ENCODE measurements around the gene GNG7.
"Not testable (repeated sequence)": the region's sequence is repeated elsewhere in the genome, so short reads cannot be mapped to it uniquely, and the experiment has no call there.

The GNG7 gene

GRCh38 chr19:2711172-2711874, 8.8 kb upstream of the GNG7 start:
- DNase-seq, result no peak

- DNase-seq, result no peak
These were observed 3.8 kb upstream of the GNG7 start for GRCh38 chr19:2706251-2706650.

- DNase-seq, result no peak
These were observed 1.3 kb upstream of the GNG7 start for GRCh38 chr19:2703691-2704216.

- no peak for DNase-seq
These were observed 563 bp upstream of the GNG7 start for GRCh38 chr19:2703077-2703437.

- no peak for DNase-seq
These were observed 929 bp downstream of the GNG7 start for GRCh38 chr19:2701361-2702169.

GRCh38 chr19:2700660-2701360, 1.7 kb downstream of the GNG7 start:
- no peak for DNase-seq

GRCh38 chr19:2699413-2700140, 2.9 kb downstream of the GNG7 start:
- DNase-seq, result no peak

- no peak for DNase-seq
These were observed 8.3 kb downstream of the GNG7 start for GRCh38 chr19:2694196-2694595.

- no peak for DNase-seq
These were observed 8.9 kb downstream of the GNG7 start for GRCh38 chr19:2693492-2694160.

- no peak for DNase-seq
These were observed 10.5 kb downstream of the GNG7 start for GRCh38 chr19:2691951-2692350.

- DNase-seq, result no peak
These were observed 11.6 kb downstream of the GNG7 start for GRCh38 chr19:2690856-2691255.

GRCh38 chr19:2686360-2686759, 16.1 kb downstream of the GNG7 start:
- no peak for DNase-seq

- DNase-seq, result no peak
These were observed 17.2 kb downstream of the GNG7 start for GRCh38 chr19:2685204-2685704.

GRCh38 chr19:2683430-2684003, 19.0 kb downstream of the GNG7 start:
- no peak for DNase-seq

- DNase-seq, result no peak
These were observed 21.7 kb downstream of the GNG7 start for GRCh38 chr19:2680808-2681207.

GRCh38 chr19:2679439-2679838, 23.1 kb downstream of the GNG7 start:
- DNase-seq, result no peak

- DNase-seq, result not testable (repeated sequence)
These were observed 23.5 kb downstream of the GNG7 start for GRCh38 chr19:2678948-2679347.

GRCh38 chr19:2678044-2678671, 24.3 kb downstream of the GNG7 start:
- no peak for DNase-seq

GRCh38 chr19:2676823-2677222, 25.7 kb downstream of the GNG7 start:
- DNase-seq, result no peak

- DNase-seq, result no peak
These were observed 26.6 kb downstream of the GNG7 start for GRCh38 chr19:2675892-2676291.

GRCh38 chr19:2670217-2670616, 32.3 kb downstream of the GNG7 start:
- DNase-seq, result no peak
